NCI-H2081 treated with DMSO at 0.1 percent for 48 hours (cell line): ENCODE results near the gene HOXB8.
A peak's percentile ranks its signal among the peaks of the same experiment; 100 is the strongest.

Experiments used
- DNase-seq: peaks from one replicate; lab custom pipeline; 2025; lab: John Stamatoyannopoulos, UW

HOXB8 gene

GRCh38 chr17:48637323-48638260, 22.5 kb upstream of the HOXB8 start:
- DNase-seq: no peak

- peak; percentile 9 for DNase-seq
Observed at GRCh38 chr17:48636177-48637018, 21.3 kb upstream of the HOXB8 start.

GRCh38 chr17:48634493-48635208, 19.6 kb upstream of the HOXB8 start:
- no peak for DNase-seq

- no peak for DNase-seq
Observed at GRCh38 chr17:48633266-48633677, 18.2 kb upstream of the HOXB8 start.

- DNase-seq: no peak
Observed at GRCh38 chr17:48632579-48633265, 17.6 kb upstream of the HOXB8 start.

- DNase-seq: no peak
Observed at GRCh38 chr17:48631693-48632578, 16.8 kb upstream of the HOXB8 start.

GRCh38 chr17:48630925-48631692, 16.0 kb upstream of the HOXB8 start:
- no peak for DNase-seq

GRCh38 chr17:48630009-48630924, 15.2 kb upstream of the HOXB8 start:
- no peak for DNase-seq

GRCh38 chr17:48629411-48629759, 14.3 kb upstream of the HOXB8 start:
- no peak for DNase-seq

GRCh38 chr17:48628649-48629410, 13.7 kb upstream of the HOXB8 start:
- no peak for DNase-seq

GRCh38 chr17:48627623-48628521, 12.8 kb upstream of the HOXB8 start:
- DNase-seq: no peak

GRCh38 chr17:48627118-48627597, 12.1 kb upstream of the HOXB8 start:
- DNase-seq: no peak

GRCh38 chr17:48626245-48627117, 11.4 kb upstream of the HOXB8 start, which contains the start of gene HOXB9:
Gene HOXB9 (minus strand): TSS chr17:48626358. CDS start chr17:48626269, 89 bp downstream.
- DNase-seq: no peak

GRCh38 chr17:48625495-48626244, 10.6 kb upstream of the HOXB8 start:
- no peak for DNase-seq
